Mucosa of stomach (tissue), 1 donor: Measurements from ENCODE around the gene ACTG1.

ENCODE experiments used
- H3K27me3 ChIP-seq: one replicate; pipeline ENCODE4 v1.7.0; 2013; ENCODE audit warnings: mild to moderate bottlenecking, low read length; ENCODE audit not compliant: control insufficient read depth, insufficient read depth
- H3K36me3 ChIP-seq: one replicate; pipeline ENCODE4 v1.7.0; 2013; ENCODE audit warnings: low read length; ENCODE audit not compliant: control insufficient read depth, insufficient read depth
- H3K4me1 ChIP-seq: one replicate; pipeline ENCODE4 v1.7.0; 2013; ENCODE audit warnings: mild to moderate bottlenecking, low read length; ENCODE audit not compliant: control insufficient read depth, insufficient read depth
- H3K4me3 ChIP-seq: one replicate; pipeline ENCODE4 v1.7.0; 2013; ENCODE audit warnings: low read length
- H3K9ac ChIP-seq: one replicate; pipeline ENCODE4 v1.7.0; 2013; ENCODE audit warnings: mild to moderate bottlenecking, low read length, moderate library complexity
- H3K9me3 ChIP-seq: one replicate; pipeline ENCODE4 v1.7.0; 2013; ENCODE audit warnings: mild to moderate bottlenecking, low read length, moderate library complexity; ENCODE audit not compliant: control insufficient read depth
- donor health status: Pancreatic carcinoma.

Gene ACTG1

DNA sequence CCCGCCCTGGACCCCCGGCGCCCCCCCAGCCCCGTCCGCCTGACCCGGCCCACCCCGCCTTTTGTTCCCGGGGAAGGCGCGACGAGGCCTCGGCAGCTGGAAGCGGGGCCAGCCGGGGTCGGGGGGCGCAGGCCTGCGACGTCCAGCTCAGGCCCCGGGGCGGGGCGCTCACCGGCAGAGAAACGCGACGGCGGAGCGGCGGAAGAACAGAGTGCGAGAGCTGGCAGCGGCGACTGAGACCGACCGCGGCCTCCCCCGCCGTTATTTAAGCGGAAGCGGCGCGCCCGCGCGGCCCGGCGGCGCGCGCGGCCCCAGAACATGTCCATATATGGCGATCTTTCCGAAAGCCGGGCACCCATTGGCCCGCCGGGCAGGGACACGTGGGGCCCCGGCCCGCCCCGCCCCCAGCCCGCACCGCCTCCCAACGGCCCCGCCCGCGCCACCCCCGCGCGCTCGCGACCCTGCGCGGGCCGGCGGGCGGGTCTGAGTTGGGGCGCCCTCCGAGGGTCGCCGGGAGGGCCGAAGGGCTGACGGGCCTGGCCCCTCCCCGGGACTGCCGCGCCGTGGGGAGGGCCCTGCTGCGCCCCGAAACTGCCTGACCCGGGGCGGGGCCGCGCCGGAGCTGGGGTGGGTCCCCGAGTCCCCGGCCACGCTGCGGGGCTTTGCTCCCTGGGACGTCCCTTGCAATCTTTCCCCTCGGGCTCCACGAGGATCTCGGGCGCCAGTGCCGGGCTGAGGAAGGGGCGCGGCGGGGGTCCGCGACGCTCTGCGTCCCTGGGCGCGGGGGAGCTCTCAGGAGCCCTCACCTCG, at the start of gene ACTG1:
Gene ACTG1 (minus strand): TSS at position 238 of the 810 bp plus-strand sequence. CDS start 445 bp downstream, outside the sequence.
- H3K36me3 ChIP-seq: peaks cover 28% of the 10 kb centered on the region
- peaks cover 32% of the 10 kb centered on the region for H3K4me1 ChIP-seq
- H3K9me3 ChIP-seq: no peaks in the 10 kb centered on the region
- H3K9ac ChIP-seq: peak within 1 kb of the TSS; percentile 99
- H3K27me3 ChIP-seq: no peaks in the 10 kb centered on the region
- peak within 1 kb of the TSS; percentile 92 for H3K4me3 ChIP-seq

DNA sequence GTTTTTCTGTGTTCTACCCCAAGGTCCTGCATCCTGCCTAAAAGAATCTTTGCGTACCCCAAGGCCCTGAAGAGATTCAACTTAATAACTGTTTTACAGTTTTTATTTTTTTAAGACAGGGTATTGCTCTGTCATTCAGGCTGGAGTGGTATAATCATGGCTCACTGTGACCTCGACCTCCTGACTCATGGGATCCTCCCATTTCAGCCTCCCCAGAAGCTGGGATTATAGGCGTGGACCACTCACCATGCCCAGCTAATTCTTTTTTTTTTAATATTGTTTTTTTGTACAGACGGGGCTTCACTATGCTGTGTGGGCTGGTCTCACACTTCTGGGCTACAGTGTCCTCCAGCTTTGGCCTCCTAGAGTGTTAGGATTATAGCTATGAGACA, 48.9 kb upstream of the ACTG1 start:
- H3K4me1 ChIP-seq: peaks cover 17% of the 10 kb centered on the region

DNA sequence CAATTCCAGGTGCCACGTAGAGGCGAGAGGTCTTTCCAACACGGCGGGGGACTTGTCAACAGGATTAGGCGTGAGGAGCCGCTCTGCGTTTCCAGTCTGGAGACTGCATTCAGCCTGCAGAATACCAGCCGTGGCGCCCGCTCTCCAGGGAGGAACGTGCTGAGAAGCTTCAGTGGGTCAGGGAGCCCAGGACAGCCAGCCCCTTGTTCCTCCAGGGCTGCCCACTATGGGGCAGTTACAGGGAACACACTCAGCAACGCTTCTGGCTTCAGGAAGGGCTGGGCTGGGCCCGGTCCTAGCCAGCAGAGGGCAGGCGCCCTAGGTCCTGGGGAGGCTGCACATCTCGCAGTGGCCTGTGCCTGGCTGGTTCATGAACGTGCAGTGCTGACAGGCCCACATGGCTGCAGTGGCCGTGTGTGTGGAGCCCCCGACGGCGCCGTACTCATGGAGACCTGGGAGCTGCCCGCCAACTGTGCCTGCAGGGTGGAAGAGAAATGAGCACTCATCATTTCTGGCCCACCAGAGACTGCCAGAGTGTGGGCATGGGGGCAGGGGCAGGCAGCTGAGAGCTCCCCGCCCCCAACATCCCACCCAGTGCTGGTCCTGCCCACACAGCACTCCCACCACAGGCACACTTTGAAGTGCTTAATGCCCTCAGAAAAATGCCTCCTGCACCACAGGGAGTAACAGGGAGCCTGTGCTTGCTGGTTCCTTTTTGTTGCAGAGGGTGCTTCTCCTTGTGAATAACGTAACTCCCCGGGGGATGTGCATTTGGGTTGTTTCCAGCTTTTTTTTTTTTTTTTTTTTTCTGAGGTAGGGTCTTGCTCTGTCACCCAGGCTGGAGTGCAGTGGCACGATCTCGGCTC, 46.6 kb upstream of the ACTG1 start:
- Histone ChIP-seq H3K4me1 (peaks cover 19% of the 10 kb centered on the region), H3K36me3 (no peaks in the 10 kb centered on the region), H3K9me3 (no peaks in the 10 kb centered on the region), H3K9ac (no peak overlapping the region), H3K27me3 (no peaks in the 10 kb centered on the region), H3K4me3 (no peak overlapping the region)

More for the DNA sequence above, 48.9 kb upstream of the ACTG1 start:
- Histone ChIP-seq H3K27me3 (no peaks in the 10 kb centered on the region), H3K9ac (no peak overlapping the region), H3K36me3 (peaks cover 6% of the 10 kb centered on the region), H3K4me3 (no peak overlapping the region), H3K9me3 (no peaks in the 10 kb centered on the region)

DNA sequence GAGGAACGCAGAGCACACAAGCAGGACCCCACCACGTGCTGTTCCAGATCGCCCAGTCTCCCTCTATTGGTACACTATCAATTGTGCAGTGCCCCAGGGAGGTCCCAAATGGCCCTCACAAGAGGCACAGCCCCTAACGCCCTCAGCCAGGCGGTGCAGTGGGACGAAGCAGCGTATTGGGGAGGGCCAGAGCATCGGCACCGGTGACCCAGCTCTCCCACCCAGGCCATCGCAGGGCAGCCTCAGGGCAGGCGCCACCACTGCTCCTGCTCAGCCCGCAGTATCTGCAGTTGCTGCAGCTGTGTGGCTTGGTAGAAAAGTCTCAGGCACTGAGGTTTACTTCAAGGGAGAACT, 45.5 kb upstream of the ACTG1 start:
- H3K9ac ChIP-seq: no peak overlapping the region
- no peaks in the 10 kb centered on the region for H3K9me3 ChIP-seq
- no peaks in the 10 kb centered on the region for H3K36me3 ChIP-seq
- no peak overlapping the region for H3K4me3 ChIP-seq
- H3K27me3 ChIP-seq: no peaks in the 10 kb centered on the region
- peaks cover 29% of the 10 kb centered on the region for H3K4me1 ChIP-seq

DNA sequence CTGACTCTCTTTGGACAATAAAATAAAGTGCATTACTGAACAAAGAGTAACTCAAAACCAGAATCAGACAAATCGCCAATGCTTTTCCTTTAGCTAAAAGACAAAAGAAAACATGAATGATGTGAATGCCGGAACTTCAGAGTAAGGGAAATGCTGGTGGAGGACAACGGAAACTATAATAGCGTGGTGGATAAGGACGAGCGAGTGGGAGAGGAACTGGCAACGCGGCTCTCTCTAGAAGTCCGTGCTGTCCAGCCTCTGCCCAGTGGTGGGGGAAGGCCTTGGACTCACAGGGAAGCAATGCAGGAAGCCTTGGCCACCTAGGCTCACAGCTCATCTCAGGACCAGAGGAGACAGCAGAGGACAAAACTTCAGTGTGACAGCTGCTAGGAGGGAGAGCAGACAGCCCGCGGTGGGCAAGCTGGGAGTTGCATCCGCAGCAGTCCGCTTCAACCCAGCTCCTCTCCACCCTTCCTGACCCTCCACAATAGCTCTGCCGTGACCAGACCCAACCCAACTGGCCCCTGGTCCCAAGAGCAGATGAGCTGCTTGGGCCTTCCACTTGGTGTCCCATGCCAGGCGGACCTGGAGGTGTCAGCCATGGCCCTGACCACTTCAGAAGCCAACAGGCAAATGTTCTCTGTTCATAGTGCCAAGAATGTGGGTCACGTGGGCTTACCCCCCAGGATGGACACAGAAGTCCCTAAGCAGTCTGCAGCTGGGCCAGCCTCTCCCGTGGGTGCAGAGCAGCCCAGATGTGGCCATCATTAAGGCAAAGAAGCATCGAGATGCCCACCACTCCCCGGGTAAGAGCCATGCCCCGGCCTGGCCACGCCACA, 44.9 kb upstream of the ACTG1 start:
- Histone ChIP-seq H3K4me3 (no peak overlapping the region), H3K27me3 (no peaks in the 10 kb centered on the region), H3K9ac (no peak overlapping the region), H3K36me3 (no peaks in the 10 kb centered on the region), H3K9me3 (no peaks in the 10 kb centered on the region), H3K4me1 (peaks cover 29% of the 10 kb centered on the region)

DNA sequence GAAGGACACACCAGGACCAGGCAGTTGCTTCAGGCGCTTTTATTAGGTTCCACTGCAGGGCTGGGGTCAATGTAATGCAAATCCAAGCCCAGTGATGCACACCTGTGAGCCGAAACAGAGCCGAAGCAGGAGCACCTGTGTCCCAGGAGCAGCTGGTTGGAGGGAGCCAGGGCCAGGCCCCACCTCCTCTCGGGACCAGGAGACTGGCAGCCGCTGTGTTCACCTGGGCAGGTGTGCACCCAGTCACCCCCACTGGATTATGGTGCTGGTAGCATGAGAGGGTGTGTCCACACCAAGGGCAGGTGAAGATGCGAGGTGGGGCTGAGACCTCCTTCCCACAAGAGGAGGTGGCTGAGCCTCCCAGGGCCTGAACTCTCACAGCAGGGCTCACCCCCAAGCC, 44.3 kb upstream of the ACTG1 start:
- H3K27me3 ChIP-seq: no peaks in the 10 kb centered on the region
- no peaks in the 10 kb centered on the region for H3K36me3 ChIP-seq
- H3K9me3 ChIP-seq: no peaks in the 10 kb centered on the region
- H3K9ac ChIP-seq: no peak overlapping the region
- no peak overlapping the region for H3K4me3 ChIP-seq
- peaks cover 29% of the 10 kb centered on the region for H3K4me1 ChIP-seq

DNA sequence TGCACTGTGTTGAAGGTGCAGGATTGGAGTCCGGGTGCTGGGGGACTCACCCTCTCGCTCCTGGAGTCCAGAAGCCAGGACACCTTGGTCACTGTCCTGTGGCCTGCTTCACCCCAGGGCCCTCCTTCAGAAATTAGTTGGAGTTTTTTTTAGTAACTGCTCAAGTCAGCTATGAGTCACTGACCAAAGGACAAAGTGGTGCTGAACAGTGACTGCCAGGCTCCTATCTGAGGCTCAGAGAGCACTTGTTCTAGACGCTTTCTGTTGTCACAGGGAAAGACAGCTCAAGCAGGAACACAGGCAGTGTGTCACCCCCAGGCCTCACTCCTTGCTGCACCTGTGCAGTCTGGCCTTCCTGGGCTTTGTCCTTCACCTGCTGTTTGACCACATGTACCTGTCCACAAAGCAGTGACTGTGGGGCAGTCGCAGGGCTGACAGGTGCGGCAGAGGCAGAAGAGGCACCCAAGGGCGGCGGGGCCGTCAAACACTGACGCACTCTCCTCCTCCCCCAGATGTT, 43.6 kb upstream of the ACTG1 start:
- H3K36me3 ChIP-seq: no peaks in the 10 kb centered on the region
- no peak overlapping the region for H3K4me3 ChIP-seq
- peaks cover 34% of the 10 kb centered on the region for H3K4me1 ChIP-seq
- no peaks in the 10 kb centered on the region for H3K27me3 ChIP-seq
- no peak overlapping the region for H3K9ac ChIP-seq
- no peaks in the 10 kb centered on the region for H3K9me3 ChIP-seq

DNA sequence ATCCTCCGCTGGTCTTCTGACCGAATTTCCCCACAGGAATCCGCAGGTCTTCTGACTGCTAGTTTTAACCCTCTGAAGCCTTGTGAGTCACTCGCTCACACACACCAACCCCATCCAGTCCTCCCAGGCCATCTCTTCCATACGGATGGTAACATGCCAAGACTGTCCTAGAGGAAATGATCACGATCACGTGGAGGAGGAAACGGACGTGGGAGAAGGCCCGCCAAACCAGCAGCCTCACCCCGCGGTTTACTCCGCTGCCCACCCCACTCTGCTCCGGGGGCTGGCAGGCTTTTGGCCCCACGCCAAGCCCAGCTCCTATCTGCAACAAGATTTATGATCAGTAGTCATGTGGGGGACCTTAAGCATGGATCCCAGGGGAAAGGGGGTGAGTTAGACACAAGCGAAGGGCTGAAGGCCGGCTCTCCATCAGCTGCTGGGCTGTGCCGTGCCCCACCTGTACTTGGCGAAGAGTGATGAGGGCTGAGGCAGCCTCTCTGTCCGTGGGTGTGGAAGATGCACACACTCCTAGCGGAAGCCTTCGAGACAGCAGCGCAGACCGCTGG, 41.1 kb upstream of the ACTG1 start:
- peak overlapping the region; percentile 74 for H3K4me3 ChIP-seq
- no peaks in the 10 kb centered on the region for H3K36me3 ChIP-seq
- H3K9ac ChIP-seq: peak overlapping the region; percentile 66
- no peaks in the 10 kb centered on the region for H3K9me3 ChIP-seq
- H3K27me3 ChIP-seq: no peaks in the 10 kb centered on the region
- peaks cover 38% of the 10 kb centered on the region for H3K4me1 ChIP-seq

DNA sequence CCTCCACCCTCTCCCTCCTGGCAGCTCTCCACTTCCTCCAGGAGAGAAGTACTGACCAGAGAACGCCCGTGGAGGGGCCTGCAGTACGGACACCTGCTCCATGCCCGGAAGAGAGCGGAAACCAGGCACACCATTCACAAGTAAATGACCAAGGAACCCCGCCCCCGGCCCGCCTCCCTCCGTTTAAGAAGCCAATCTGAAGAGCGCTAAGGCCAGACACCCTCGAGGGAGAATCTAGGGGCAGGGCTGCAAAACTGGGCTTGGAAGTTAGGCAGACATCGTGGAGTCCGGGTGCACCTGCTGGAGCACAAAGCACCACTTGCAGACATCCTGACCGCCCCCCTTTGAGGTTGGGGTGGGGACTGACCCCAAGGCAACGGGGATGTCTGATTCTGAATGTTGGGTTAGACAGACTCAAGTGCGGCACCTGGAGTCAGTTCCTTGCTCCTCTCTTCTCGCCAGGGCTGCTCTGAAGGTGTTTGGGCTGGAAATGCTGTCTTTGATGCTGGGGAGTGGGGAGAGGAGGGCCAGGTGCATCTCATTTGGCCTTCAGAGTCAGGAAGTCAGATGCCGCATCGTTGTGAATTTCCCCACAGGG, 40.5 kb upstream of the ACTG1 start:
- Histone ChIP-seq H3K9me3 (no peaks in the 10 kb centered on the region), H3K27me3 (no peaks in the 10 kb centered on the region), H3K36me3 (no peaks in the 10 kb centered on the region), H3K4me1 (peaks cover 38% of the 10 kb centered on the region), H3K9ac (peak overlapping the region; percentile 66), H3K4me3 (peak overlapping the region; percentile 74)

DNA sequence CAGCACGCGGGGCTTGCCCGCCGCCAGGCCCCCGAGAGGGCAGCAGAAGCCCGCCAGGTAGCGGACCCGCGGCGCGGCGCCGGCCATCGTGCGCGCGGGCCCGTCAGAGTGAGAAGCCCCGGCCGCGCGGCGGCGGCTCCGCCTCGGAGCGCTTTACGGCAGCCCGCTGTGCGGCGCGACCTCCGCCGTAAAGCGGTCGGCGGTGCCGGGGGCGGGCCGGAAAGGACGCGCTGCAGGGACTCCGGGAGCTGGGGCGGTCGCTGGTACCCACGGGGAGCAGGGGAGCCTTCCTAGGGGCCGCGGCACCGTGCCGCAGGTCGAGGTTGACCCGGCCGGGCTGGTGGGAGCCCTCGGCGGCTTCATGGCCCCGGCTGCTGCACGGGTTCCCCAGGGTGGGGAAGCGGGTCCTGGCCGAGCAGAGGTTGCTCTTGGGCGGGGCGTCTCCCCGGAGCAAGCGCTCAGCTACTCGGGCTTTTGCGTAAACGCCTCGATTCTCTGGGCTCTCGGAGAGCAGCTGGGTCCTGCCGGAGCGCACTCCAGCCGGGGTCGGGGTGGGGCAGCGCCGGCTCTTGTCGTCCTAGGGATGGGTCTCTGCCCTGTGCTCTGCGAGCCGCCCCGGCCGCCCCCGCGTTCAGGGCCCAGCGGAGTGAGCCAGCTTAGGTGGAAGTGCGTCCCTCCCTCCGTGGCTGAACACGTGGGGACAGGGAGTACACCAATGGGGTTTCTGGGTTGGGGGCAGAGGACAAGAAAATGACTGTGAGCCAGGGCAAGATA, 39.8 kb upstream of the ACTG1 start, which contains the start of gene FAAP100:
Gene FAAP100 (minus strand): TSS at position 110 of the 774 bp plus-strand sequence. CDS start 23 bp downstream, at position 87.
- H3K27me3 ChIP-seq: no peaks in the 10 kb centered on the region
- no peaks in the 10 kb centered on the region for H3K9me3 ChIP-seq
- H3K9ac ChIP-seq: peak within 1 kb of the TSS; percentile 66
- H3K4me1 ChIP-seq: peaks cover 38% of the 10 kb centered on the region
- H3K36me3 ChIP-seq: no peaks in the 10 kb centered on the region
- H3K4me3 ChIP-seq: peak within 1 kb of the TSS; percentile 74
